GM12878 (cell line): Measurements from ENCODE around the gene TUBB3.
"Not testable (repeated sequence)": the region's sequence is repeated elsewhere in the genome, so short reads cannot be mapped to it uniquely, and the experiment has no call there.

Experiments
- MAX ChIP-seq: IDR thresholded peaks from 2 replicates; pipeline ENCODE4 v1.6.1; 2012; ENCODE audit warnings: low read depth, low read length, improper control_type of control experiment
- MYB ChIP-seq: fragments of 150-350 bp; IDR thresholded peaks from 2 replicates; pipeline ENCODE4 v1.6.1; 2014; ENCODE audit warnings: mild to moderate bottlenecking, low read depth, low read length, borderline replicate concordance

- not testable (repeated sequence) for TF ChIP-seq MYB, MAX
These were observed 44.9 kb downstream of the TUBB3 start for GRCh38 chr16:89968074-89968473.
